Stimulated activated CD4-positive, alpha-beta T cell treated with anti-CD3 and anti-CD28 coated beads, Interleukin-4, amount 100 ng/mL, for 4 hours (primary cell): Measurements from ENCODE around the gene ZNF639.
"Not testable (repeated sequence)": the region's sequence is repeated elsewhere in the genome, so short reads cannot be mapped to it uniquely, and the experiment has no call there.

ENCODE experiments used
- DNase-seq, 2 experiments: peaks; one replicate each; pipeline ENCODE4 v3.0.0-alpha.2; 2020

ZNF639 gene, protein sequence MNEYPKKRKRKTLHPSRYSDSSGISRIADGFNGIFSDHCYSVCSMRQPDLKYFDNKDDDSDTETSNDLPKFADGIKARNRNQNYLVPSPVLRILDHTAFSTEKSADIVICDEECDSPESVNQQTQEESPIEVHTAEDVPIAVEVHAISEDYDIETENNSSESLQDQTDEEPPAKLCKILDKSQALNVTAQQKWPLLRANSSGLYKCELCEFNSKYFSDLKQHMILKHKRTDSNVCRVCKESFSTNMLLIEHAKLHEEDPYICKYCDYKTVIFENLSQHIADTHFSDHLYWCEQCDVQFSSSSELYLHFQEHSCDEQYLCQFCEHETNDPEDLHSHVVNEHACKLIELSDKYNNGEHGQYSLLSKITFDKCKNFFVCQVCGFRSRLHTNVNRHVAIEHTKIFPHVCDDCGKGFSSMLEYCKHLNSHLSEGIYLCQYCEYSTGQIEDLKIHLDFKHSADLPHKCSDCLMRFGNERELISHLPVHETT

DNA sequence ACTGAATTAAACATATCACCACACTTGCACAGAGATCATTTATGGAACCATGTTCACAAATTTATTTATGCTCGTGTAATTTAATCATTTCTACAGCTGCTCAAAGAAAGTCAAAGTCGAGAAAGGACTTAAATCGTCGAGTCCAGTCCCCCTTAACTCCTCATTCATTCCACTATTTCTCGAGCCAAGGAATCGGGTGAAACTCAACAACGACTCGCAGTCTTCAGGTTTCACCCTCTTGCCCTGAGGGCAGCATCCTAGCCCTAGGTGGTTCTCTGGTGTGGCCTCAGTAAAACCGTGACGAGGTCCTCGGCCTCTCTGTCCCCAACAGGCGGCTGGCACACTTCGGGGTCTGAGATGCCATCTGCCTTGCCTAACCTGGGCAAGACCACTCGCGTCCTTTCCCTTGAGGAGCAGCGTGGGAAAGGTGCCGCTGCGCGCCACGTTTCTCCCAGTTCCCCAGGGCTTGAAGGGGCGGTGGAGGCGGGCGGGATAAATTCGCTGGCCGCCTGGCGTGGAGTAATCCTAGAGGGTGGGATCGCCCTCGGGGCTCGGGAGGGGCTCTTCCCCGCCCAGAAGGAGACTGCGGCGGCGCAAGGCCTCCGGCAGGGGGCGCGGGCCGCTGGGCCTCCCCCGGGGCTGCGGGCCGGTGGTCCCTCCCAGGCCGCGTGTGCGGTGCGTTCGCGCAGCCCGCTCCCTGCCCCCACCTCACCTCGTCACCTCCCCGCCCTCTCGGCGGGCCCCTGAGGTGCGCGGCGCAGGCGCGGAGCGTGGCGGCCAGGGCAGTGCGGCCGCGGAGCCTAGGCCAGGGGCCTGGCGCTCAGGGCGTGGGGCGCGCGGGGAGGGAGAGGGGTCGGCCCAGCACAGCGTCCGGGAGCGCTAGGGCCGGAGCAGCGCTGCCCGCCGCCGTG is at the start of gene ZNF639:
ZNF639 (plus strand) TSS at position 746 of the 911 bp plus-strand sequence. CDS start 5,263 bp downstream, outside the sequence.
- peak; percentile 80 to 81 for DNase-seq

DNA sequence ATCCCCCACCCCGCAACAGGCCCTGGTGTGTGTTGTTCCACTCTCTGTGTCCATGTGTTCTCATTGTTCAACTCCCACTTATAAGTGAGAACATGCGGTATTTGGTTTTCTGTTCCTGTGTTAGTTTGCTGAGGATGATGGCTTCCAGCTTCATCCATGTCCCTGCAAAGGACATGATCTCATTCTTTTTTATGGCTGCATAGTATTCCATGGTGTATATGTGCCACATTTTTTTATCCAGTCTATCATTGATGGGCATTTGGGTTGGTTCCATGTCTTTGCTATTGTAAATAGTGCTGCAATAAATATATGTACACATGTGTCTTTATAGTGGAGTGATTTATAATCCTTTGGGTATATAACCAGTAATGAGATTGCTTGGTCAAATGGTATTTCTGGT is 48.4 kb upstream of the ZNF639 start:
- DNase-seq, result not testable (repeated sequence)

DNA sequence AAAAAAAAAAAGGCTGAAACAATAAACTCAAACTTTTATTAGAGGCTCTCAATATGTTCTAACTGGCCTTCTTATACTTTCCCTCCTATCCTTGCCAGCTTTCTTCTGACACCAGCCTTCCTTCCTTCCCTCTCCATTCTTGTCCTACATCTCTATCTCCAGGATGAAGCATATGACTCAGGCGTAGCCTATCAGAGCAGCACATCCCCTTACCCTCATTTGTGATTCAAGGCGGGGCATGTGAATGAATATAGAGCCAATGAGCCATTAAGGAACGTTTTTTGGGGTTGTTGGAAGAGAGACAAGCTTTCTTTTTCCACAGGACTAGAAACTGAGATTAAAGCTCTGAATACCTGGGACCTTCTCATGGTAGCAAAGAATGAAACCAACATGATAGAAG is 46.8 kb upstream of the ZNF639 start:
- no peak for DNase-seq

DNA sequence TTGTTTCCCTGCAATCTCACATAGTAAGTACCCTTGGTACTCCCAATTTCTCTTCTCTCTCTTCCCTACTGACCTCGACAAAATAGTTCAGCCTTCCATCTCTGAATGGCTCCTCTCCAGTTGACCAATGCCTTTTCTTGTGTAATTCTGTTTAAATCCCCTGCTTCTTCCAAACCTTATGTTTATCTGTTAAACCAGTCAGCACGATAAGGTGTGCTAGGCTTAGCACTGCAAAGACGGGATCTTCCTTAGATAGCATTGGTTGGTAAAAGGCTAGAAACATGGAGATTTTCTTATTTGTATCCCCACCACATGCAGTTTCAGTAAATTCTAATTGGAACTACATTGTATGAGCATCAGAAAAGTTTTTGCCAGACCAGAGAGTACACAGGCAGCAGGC is 46.1 kb upstream of the ZNF639 start:
- DNase-seq, result no peak

DNA sequence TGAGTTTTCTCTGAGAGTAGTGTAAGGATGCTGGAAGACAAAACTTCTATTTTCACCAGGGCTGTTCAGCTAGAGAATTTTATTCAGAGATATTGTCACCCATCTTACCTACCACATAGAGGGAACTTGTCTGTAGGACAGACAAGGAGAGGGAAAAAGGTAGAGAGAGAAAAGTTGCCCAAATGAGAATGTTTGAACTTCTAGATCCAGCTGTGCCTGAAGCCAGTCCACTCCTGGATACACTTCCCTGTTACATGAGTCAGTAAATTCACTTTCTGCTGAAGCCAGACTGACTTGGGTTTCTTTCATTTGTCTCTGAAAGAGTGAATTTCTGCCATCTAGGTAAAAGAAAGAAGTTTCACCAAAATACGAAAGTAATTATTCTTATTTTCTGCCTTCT is 44.7 kb upstream of the ZNF639 start:
- no peak for DNase-seq

DNA sequence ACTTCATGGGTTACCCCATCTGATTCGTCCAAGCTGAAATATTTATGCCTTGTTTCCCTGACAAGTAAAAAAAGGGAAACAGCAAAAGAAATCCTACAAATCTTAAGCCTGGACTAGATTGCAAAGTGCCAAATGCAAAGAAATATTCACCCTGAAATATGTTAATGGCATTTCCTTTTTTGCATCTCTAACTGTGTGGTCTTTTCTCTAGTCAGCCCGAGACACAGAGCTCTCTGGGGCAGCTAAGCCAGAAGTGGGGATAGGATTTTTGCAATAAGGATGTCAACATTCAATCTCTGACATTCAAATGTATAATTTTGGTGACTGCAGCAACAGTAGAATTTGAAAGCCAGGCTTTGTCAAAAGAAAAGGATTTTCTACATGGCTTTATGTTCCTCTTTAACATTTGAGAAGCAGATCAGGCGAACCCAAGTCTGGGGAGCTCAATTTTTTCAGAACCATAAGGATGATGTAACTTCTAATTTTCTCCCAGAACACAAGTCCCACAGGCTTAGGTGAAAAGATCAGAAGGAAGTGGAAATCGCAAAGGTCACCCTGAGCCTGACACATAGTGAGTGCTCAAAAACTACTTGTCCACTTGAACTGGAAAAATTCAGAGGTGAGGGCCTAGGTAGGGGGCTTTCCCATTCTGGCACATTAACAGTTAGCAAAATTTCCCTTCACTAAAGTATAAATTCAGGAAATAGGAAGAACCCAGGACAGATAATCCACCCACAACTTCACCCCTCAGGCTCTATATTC is 43.7 kb upstream of the ZNF639 start:
- no peak for DNase-seq

DNA sequence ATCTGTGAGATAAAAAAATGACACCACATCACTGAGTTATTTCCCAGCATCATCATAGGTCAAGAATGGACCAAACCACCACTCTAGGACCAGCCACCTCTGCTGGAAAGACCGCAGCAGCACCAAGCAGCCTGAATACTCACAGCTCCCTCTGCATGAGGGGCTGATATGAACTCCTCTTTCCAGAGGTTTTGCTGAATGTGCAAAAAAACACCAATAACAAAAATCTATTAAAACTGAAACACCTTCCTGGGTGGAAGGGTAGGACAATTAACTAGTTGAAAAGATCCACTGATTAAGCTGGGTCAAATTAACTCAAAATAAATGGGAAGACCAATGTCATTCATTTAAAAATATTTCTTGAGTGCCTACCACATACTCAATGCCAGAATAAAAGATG is 43.0 kb upstream of the ZNF639 start:
- DNase-seq, result no peak

DNA sequence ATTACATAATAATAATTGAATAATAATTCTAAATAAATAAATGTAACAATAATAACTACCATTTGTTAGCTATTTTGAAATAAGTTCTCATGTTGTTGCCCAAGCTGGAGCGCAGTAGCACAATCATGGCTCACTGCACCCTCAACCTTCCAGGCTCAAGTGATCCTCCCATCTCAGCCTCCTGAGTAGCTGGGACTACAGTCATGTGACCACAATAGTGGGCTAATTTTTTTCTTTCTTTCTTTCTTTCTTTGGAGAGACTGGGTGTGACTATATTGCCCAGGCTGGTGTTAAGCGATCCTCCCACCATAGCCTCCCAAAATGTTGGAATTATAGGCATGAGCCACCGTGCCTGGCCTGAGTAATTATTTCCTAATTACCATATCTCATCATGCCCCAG is 41.0 kb upstream of the ZNF639 start:
- no peak for DNase-seq

DNA sequence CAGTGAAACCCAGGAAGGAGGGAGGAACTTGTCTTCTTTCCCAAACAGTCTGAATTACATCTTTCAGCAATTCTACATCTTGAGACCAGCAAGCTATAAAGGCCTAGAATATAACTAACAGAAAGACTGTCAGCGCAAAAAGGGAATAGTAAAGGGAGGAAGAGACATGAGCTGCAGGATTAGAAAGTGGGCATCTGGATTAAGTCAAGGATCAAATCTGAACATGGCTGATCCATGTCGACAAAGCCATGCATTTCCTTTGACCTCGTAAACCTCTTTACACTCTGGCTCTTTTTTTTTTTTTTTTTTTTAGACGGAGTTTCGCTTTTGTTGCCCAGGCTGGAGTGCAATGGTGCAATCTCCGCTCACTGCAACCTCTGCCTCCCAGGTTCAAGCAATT is 36.5 kb upstream of the ZNF639 start:
- DNase-seq, result no peak

DNA sequence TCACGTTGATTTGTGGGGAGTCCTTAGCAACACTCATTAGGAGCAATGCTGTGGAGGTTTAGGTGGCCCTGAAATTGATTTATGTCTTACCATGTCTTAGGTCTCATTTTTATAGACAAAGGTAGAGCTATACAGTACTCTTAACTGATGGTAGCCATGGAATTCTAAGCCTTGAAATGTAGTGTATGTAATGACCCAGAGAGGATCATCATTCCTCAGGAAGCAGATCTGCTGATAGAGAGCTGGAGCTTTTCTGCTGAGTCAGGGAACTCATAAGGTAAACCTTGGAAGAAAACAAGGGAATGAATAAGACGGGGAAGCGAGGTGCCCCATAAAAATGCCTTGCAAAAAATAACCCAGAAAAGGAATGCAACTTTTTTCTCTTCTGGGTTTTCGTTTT is 34.0 kb upstream of the ZNF639 start:
- DNase-seq, result no peak

DNA sequence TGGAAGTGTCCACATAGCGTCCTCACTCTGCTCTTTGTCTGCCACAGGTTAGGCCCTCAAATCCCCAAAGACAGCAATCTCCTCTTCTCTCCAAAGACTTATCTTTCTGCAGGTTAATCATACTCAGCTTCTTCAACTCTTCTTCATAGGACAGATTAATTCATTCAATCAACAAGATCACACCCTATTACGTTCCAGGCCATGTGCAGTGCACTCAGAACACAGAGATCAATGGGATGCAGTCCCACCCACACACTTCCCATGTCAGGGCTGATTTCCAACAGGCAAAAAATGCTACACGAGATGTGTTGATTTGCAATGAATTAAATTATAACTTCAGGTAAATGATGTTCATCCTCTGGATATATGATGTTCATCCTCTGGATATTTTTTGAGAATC is 33.5 kb upstream of the ZNF639 start:
- DNase-seq, result no peak

DNA sequence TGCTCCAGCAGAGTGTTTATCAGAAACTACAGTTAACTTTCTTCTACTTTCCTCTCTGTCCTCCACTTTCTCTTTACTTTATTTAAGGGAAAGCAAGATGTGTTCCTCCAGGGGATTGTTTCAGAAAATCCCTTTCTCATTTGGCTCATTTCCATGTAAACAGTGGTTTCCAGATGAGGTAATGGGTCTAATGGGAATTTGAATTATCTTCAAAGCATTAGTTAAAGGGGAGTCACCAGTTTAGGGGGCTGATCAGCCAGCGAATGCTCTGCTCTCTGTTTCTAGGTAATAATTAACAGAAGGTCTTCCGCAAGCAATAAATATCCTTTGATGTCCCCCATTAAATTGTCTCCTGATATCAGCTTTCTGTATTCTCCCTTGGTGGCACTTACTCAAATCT is 30.4 kb upstream of the ZNF639 start:
- no peak for DNase-seq

DNA sequence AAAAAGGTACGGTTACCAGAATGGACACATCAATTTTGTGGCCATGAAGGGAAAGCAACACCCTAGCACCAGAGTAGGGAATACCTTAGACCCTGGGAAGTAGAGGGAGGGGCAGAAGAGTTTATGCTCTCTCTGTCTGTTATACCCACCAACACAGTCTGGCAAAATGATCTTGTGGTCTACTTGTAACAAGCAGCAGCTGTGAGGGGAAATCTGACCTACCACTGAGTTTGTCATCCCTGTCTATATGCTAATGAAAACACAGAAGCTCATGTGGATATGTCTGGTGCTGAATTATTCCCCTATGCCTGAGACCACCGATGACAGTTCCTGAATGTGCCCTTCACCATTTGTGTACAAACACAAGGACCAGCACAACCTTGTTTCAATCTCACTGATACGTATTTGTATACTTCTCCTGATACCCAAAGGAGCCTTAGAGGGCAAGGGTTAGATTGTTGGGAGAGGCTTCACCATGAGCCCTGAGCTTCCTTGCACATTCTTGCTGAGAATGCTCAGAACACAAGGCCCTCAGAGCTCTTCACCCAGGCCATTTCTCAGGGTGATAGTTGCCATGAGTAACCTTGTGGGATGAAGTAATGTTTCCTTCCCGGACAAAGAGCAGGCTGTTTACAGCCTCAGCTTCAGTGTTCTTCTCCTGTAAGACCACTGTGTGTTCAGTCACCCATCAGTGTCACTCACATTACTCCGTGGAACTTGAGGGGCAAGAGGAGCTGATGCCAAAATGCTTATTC is 24.7 kb upstream of the ZNF639 start:
- DNase-seq, result no peak

DNA sequence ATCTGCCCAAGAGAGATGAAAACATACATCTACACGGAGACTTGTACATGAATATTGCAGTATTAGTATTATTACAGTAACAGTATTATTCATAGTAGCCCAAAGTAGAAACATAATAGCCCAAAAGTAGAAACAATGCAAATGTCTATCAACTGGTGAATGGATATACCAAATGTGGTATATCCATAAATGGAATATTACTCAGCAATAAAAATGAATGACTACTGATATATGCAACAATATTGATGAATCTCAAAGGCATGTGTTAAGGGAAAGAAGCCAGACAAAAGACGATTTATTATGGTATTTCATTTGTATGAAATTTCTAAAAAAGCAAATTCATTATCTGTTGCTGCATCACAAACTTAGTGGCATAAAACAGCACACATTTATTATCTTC is 23.5 kb upstream of the ZNF639 start:
- no peak for DNase-seq

DNA sequence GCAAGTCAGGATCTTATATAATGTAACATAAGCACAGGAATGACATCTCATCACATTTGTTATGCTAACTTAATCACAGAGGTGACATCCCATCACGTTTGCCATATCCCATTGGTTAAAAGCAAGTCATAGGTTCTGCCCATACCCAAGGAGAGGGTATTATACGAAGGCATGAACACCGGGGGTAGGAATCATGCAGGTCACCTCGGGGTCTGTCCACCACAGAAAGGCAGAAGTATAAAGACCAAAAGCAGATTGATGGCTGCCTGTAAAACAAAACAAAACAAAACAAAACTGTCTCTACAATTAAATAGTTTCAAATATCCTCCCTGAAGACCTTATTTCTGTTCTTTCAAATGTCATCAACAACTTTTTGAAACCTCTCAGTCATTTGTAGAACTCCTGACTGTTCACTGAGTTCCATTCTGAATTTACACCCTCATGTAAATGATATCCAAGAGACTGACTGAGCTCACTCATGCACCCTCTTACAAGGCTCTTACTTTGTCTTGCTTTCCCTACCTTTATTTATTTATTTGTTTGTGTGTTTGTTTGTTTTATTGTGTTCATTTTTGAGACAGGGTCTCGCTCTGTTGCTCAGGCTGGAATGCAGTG is 22.7 kb upstream of the ZNF639 start:
- no peak for DNase-seq

DNA sequence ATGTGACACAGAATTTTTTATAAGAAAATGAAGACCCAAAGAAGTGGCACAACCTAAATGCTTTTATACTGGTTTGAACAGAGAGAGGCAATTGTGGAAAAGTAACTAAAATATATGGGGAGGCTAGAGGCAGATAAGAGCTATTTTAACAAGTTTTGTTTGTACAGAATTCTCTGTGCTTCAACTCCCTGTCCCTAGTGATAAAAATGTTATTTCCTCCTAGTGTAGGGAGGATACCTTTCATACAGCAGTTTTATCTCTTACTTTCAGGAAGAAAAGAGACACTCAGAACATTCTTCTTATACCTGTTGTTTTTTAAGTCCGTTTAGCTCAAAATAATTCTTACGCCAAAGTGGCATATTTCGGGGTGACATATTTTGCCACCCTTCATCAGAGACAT is 21.2 kb upstream of the ZNF639 start:
- DNase-seq, result no peak

DNA sequence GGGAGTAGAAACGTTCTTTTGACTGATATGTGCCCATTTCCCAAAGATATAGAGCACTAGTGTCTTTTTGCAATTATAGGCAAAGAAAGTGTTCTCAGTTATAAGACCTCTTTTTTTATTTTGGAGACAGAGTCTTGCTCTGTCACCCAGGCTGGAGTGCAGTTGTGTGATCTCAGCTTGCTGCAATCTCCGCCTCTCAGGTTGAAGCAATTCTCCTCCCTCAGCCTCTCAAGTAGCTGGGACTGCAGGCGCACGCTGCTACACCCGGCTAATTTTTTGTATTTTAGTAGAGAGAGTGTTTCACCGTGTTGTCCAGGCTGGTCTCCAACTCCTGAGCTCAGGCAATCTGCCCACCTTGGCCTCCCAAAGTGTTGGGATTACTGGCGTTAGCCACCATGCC is 20.7 kb upstream of the ZNF639 start:
- DNase-seq, result no peak

DNA sequence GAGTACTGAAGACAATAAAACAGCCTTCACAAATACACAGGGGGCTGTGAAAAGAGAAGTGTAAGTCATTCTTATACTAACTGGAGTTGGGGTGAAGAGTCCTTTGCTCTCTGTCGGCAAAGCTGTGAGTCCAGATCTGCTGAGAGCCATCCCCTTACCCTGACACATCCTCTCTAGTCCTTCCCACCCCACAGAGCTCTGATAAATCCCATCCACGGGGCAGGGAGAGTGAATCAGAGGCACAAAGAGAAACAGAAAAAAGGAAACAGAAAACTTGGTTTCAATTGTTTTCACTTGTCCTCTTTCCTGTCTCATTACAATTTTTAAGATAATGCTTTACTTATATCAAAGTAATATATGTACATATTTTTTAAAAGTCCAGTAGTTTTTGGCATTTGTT is 18.2 kb upstream of the ZNF639 start:
- no peak for DNase-seq

DNA sequence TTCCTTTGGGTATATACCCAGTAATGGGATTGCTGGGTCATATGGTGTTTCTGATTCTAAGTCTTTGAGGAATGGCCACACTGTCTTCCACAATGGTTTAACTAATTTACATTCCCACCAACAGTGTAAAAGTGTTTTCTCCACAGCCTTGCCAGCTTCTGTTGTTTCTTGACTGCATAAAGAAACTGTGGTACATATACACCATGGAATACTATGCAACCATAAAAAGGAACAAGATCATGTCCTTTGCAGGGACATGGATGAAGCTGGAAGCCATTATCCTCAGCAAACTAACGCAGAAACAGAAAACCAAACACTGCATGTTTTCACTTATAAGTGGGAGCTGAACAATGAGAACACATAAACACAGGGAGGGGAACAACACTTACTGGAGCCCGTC is 15.5 kb upstream of the ZNF639 start:
- not testable (repeated sequence) for DNase-seq

DNA sequence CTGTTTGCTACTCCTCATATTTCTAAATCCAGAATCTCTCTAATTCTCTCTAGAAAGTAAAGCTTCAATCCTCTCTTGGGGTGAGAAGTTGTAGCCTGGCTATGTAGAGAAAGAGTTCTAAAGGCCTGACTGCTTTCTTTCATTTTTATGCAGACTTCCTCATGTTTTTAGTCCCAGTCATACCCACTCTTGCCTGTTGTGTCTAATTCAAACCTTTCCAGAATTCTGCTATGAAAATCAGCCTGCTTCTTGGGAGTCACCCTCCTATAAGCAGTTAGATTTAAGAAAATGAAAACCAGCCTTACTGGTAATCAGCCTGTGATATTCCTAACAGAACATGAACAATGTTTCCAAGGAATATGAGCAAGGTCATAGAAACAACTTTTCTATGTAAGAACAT is 14.8 kb upstream of the ZNF639 start:
- DNase-seq, result no peak

DNA sequence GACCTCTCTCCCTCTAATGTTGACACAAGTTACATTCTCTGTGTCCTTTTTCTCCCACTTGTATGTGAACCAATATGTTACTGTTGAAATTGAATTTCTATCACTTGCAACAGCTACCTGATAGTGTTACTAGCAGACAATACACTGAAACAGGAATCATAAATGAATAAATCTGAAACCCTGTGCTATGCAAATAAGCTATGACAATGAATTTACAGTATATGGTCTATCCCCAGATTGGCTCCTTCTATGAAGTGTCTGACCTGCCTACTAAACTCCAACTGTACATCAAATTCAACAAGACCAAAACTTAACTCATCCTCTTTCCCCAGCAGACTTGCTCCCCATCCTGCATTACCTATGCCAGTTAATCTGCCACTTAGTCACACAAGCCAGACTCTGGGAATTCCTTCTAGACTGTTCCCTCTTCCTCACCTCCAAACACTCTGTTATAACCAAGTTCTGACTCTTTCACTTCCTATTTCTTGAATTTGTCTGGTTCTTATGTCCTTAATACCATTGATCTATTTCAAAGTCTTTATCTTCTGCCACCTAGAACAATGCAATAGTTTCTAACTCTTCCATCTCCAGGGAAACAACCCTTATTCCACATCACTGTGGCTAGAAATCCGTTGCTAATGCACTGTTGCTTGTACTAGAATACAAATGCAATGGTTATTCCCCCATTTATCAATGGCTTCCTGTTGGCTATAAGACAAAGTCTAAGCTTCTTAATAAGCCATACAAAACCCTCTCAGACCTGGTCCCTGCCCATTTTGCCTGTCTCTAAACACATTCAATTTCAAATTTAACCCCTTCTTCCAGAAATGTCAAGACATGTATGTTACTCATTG is 13.4 kb upstream of the ZNF639 start:
- no peak for DNase-seq
